GM19328 (cell line): ENCODE results near the gene RNF126.

Experiments used
- ATAC-seq: cut with Tn5 transposase; IDR thresholded peaks from one replicate; pipeline ENCODE4 v1.9.1; 2021; ENCODE audit warnings: mild to moderate bottlenecking, moderate library complexity; ENCODE audit not compliant: unreplicated experiment

Gene RNF126

GRCh38 chr19:648305-648704 is 14.7 kb downstream of the RNF126 start:
- no peak for ATAC-seq

- ATAC-seq = no peak
Measured at GRCh38 chr19:647566-648284, 15.3 kb downstream of the RNF126 start.

- no peak for ATAC-seq
Measured at GRCh38 chr19:646779-647565, 16.0 kb downstream of the RNF126 start.

- ATAC-seq = no peak
Measured at GRCh38 chr19:645912-646778, 16.9 kb downstream of the RNF126 start.

GRCh38 chr19:644789-645188 is 18.2 kb downstream of the RNF126 start:
- ATAC-seq = no peak

- ATAC-seq = no peak
Measured at GRCh38 chr19:644363-644762, 18.7 kb downstream of the RNF126 start.

- ATAC-seq = no peak
Measured at GRCh38 chr19:643736-644135, 19.3 kb downstream of the RNF126 start.

- no peak for ATAC-seq
Measured at GRCh38 chr19:642767-643727, 20.0 kb downstream of the RNF126 start.

- ATAC-seq = no peak
Measured at GRCh38 chr19:641702-642101, 21.3 kb downstream of the RNF126 start.

GRCh38 chr19:640606-641189 is 22.3 kb downstream of the RNF126 start:
- ATAC-seq = no peak

- ATAC-seq = no peak
Measured at GRCh38 chr19:640161-640558, 22.9 kb downstream of the RNF126 start.

GRCh38 chr19:639253-640160 is 23.5 kb downstream of the RNF126 start, which contains the start of gene FGF22:
FGF22 (plus strand) TSS chr19:639879; CDS start chr19:639926, 47 bp downstream.
- peak; percentile 46 for ATAC-seq

GRCh38 chr19:638906-639252 is 24.1 kb downstream of the RNF126 start:
- no peak for ATAC-seq

- ATAC-seq = no peak
Measured at GRCh38 chr19:634975-635652, 27.9 kb downstream of the RNF126 start.

- no peak for ATAC-seq
Measured at GRCh38 chr19:633786-634639, 29.0 kb downstream of the RNF126 start.

GRCh38 chr19:633068-633785 is 29.8 kb downstream of the RNF126 start, which contains the start of gene POLRMT:
POLRMT (minus strand) TSS chr19:633537; CDS start chr19:633512, 25 bp downstream.
- ATAC-seq = peak; percentile 81
